Tibial nerve (tissue), 4 donors: Measurements from ENCODE around the gene TBC1D22A. TPM values are rescaled to one million over a fixed set of nuclear protein-coding genes. Genes with fewer than 3 reads are reported as not detected.

Source experiments
- DNase-seq, 2 donors: peaks; one replicate each; pipeline ENCODE4 v3.0.0-alpha.2; 2019; ENCODE audit warnings: low spot score in 2 of 2
- H3K27ac ChIP-seq, 4 donors: fragments of 200-600 bp; sonication (generic) in 3 of 4; one replicate each; pipeline ENCODE4 v1.5.1; 2017 to 2019; ENCODE audit warnings: mild to moderate bottlenecking in 1 of 4
- H3K27me3 ChIP-seq, 2 donors: fragments of 200-600 bp; sonication (generic) in 1 of 2; one replicate each; pipeline versions ENCODE4 v1.5.1 to v1.6.0; 2017 to 2019
- H3K36me3 ChIP-seq, 3 donors: fragments of 200-600 bp; sonication (generic); one replicate each; pipeline ENCODE4 v1.5.1; 2018 to 2019
- H3K4me1 ChIP-seq, 4 donors: fragments of 200-600 bp; sonication (generic) in 3 of 4; one replicate each; pipeline ENCODE4 v1.5.1; 2017 to 2019
- H3K4me3 ChIP-seq, 4 donors: fragments of 200-600 bp; sonication (generic) in 3 of 4; one replicate each; pipeline ENCODE4 v1.5.1; 2017 to 2019; ENCODE audit warnings: mild to moderate bottlenecking in 1 of 4, moderate library complexity in 1 of 4
- H3K9me3 ChIP-seq, 4 donors: fragments of 200-600 bp; sonication (generic) in 3 of 4; one replicate each; pipeline ENCODE4 v1.5.1; 2017 to 2019
- EP300 ChIP-seq, 2 donors: sonication (generic); formaldehyde crosslinking; IDR thresholded peaks; one replicate each; pipeline ENCODE4 v1.6.1; 2017; ENCODE audit warnings: antibody characterized with exemption in 2 of 2, mild to moderate bottlenecking in 1 of 2
- POLR2A ChIP-seq, 2 donors: fragments of 450-650 bp; IDR thresholded peaks; one replicate each; pipeline ENCODE4 v1.6.1; 2017; ENCODE audit warnings: antibody characterized with exemption in 2 of 2, mild to moderate bottlenecking in 2 of 2, moderate library complexity in 2 of 2
- WGBS, 2 donors: methylation state at CpG; one replicate each; pipeline ENCODE4 v1.1.5; 2018; 5-methylcytosine and 5-hydroxymethylcytosine counted together
- total RNA-seq, 4 donors: library from RNA; depleted of rRNA; stranded (reverse); fragments of >200 nt; gene quantifications; one replicate each; pipeline ENCODE4 v1.1.0, GENCODE V29; 2016
- TF ChIP-seq, protein P1 (sequence below), 5 experiments: fragments of 200-600 bp in 3 of 5; fragments of 450-650 bp in 2 of 5; sonication (generic) in 3 of 5; IDR thresholded peaks; one replicate each; pipeline ENCODE4 v1.5.1; 2016 to 2019; ENCODE audit warnings: antibody characterized with exemption in 5 of 5, mild to moderate bottlenecking in 3 of 5, moderate library complexity in 2 of 5

TBC1D22A gene
- total RNA-seq, 4 donors from 2014 or later, result 27.3 to 35.4 (median 29.3) TPM

- Histone ChIP-seq H3K36me3 (peaks cover 0 to 6% (median 0%) of the 10 kb centered on the region in 3 donors), H3K4me1 (peaks cover 0 to 14% (median 0%) of the 10 kb centered on the region in 4 donors), H3K27me3 (no peaks in the 10 kb centered on the region), H3K27ac (peak overlapping the region in 1 of 4 donors; percentile 58), H3K9me3 (no peaks in the 10 kb centered on the region), H3K4me3 (no peak overlapping the region)
- TF ChIP-seq, protein P1, sequence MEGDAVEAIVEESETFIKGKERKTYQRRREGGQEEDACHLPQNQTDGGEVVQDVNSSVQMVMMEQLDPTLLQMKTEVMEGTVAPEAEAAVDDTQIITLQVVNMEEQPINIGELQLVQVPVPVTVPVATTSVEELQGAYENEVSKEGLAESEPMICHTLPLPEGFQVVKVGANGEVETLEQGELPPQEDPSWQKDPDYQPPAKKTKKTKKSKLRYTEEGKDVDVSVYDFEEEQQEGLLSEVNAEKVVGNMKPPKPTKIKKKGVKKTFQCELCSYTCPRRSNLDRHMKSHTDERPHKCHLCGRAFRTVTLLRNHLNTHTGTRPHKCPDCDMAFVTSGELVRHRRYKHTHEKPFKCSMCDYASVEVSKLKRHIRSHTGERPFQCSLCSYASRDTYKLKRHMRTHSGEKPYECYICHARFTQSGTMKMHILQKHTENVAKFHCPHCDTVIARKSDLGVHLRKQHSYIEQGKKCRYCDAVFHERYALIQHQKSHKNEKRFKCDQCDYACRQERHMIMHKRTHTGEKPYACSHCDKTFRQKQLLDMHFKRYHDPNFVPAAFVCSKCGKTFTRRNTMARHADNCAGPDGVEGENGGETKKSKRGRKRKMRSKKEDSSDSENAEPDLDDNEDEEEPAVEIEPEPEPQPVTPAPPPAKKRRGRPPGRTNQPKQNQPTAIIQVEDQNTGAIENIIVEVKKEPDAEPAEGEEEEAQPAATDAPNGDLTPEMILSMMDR (IDR thresholded peaks at IDR 0.05), result no peak
- TF ChIP-seq EP300 (IDR thresholded peaks at IDR 0.05), result no peak
- TF ChIP-seq POLR2A (IDR thresholded peaks at IDR 0.05), result no peak
- no peak for DNase-seq
- WGBS, 2 donors, result 66 to 78% methylated on average over 20 to 33 of the region's 33 CpGs
Measured at GRCh38 chr22:46965555-46966494, 203.4 kb downstream of the TBC1D22A start.

DNA sequence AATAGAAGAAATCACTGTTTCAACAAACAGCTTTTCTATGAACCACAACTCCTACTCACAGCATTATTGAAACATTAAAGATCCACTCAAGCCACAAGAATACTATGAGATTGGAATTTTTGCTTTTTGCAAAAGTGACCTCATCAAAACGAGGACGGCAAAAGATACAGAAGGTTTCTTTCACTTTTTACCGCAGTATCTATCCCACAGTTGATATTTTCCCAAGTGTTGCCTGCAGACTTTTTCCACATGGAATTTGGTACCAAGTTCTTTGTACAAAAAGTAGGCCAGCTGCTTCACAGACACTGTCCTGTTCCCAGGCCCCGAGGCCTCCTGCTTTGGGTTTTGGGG, 204.0 kb downstream of the TBC1D22A start:
- peaks cover 0 to 19% (median 0%) of the 10 kb centered on the region in 4 donors for H3K4me1 ChIP-seq
- H3K9me3 ChIP-seq, result no peaks in the 10 kb centered on the region
- no peak overlapping the region for H3K4me3 ChIP-seq
- WGBS, 2 donors, result 40 to 54% methylated on average over 4 of the region's 4 CpGs
- no peaks in the 10 kb centered on the region for H3K27me3 ChIP-seq
- TF ChIP-seq, protein P1 (IDR thresholded peaks at IDR 0.05), result no peak
- TF ChIP-seq POLR2A (IDR thresholded peaks at IDR 0.05), result no peak
- no peak for TF ChIP-seq EP300 (IDR thresholded peaks at IDR 0.05)
- peaks cover 0 to 6% (median 0%) of the 10 kb centered on the region in 3 donors for H3K36me3 ChIP-seq
- no peak for DNase-seq
- H3K27ac ChIP-seq, result peak overlapping the region in 2 of 4 donors; percentile 5 to 58

- H3K9me3 ChIP-seq, result no peaks in the 10 kb centered on the region
- H3K4me1 ChIP-seq, result peaks cover 0 to 23% (median 0%) of the 10 kb centered on the region in 4 donors
- DNase-seq, result no peak
- H3K27me3 ChIP-seq, result no peaks in the 10 kb centered on the region
- 85 to 90% methylated on average over 16 of the region's 16 CpGs for WGBS, 2 donors
- H3K4me3 ChIP-seq, result no peak overlapping the region
- peak overlapping the region in 2 of 4 donors; percentile 5 to 58 for H3K27ac ChIP-seq
- peaks cover 0 to 6% (median 0%) of the 10 kb centered on the region in 3 donors for H3K36me3 ChIP-seq
- TF ChIP-seq EP300 (IDR thresholded peaks at IDR 0.05), result no peak
- TF ChIP-seq, protein P1 (IDR thresholded peaks at IDR 0.05), result no peak
- TF ChIP-seq POLR2A (IDR thresholded peaks at IDR 0.05), result no peak
Measured at GRCh38 chr22:46966846-46967245, 204.4 kb downstream of the TBC1D22A start.

DNA sequence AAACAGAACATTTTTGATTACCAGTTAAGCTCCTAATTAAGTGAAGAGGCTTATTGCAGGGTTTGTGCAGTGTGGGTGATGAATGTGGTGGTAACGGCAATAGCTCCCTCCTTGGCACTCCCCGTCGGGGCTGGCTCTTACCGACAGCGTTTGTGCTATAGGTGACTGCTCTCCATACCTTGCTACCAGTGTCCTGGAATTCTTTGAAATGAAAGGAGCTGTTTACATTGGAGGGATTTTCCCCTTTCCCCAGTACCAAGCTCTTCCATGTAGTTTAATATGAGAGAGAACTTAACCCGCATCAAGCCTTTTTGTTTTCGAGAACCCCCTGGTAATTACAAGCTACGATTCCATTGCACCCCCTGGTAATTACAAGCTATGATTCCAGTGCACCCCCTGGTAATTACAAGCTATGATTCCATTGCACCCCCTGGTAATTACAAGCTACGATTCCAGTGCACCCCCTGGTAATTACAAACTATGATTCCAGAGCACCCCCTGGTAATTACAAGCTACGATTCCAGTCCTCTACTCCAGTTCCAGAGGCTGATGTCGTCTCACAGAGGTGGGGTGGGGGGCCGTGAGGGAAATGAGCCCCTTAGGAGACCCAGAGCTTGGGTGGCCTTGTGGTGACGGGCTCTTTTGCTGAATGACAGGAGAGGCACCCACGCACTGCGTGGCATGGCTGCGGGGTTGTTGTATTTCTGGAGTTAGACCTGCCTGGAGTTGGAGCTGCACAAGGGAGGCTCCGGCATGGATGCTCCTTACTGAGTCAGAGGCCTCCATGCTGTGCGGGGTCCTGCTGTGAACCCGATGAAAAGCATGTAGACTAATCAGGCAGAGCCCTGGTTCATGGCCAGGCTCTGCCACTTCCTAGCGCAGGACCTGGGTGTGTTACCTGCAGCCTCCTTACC, 205.3 kb downstream of the TBC1D22A start:
- TF ChIP-seq EP300 (IDR thresholded peaks at IDR 0.05), result no peak
- no peak for TF ChIP-seq POLR2A (IDR thresholded peaks at IDR 0.05)
- TF ChIP-seq, protein P1 (IDR thresholded peaks at IDR 0.05), result no peak
- Histone ChIP-seq H3K9me3 (no peaks in the 10 kb centered on the region), H3K36me3 (peaks cover 0 to 9% (median 0%) of the 10 kb centered on the region in 3 donors), H3K4me3 (no peak overlapping the region), H3K27ac (no peak overlapping the region), H3K27me3 (no peaks in the 10 kb centered on the region), H3K4me1 (peaks cover 0 to 27% (median 0%) of the 10 kb centered on the region in 4 donors)
- 89 to 92% methylated on average over 19 to 20 of the region's 20 CpGs for WGBS, 2 donors
- DNase-seq, result no peak
